SU-DHL-6 (cell line): ENCODE measurements around the gene HOXD10.

Experiments
- H2AFZ ChIP-seq: fragments of 200-600 bp; sonication (generic); 2 replicates; pipeline ENCODE4 v1.6.1; 2014; ENCODE audit warnings: low read depth, mild to moderate bottlenecking, moderate library complexity, mixed read lengths, antibody characterized with exemption, low read length; ENCODE audit not compliant: severe bottlenecking
- H3F3A ChIP-seq: fragments of 200-600 bp; shearing (Covaris generic); 2 replicates; pipeline ENCODE4 v1.6.0; 2016; ENCODE audit warnings: antibody characterized with exemption, mild to moderate bottlenecking; ENCODE audit not compliant: insufficient read depth
- H3K27ac ChIP-seq: fragments of 200-600 bp; sonication (generic); 2 replicates; pipeline ENCODE4 v1.5.1; 2016; ENCODE audit warnings: low read depth, mild to moderate bottlenecking, low read length, moderate library complexity, mixed read lengths
- H3K27me3 ChIP-seq: fragments of 200-600 bp; sonication (generic), shearing (Covaris generic); 2 replicates; pipeline ENCODE4 v1.6.0; 2014; ENCODE audit warnings: mild to moderate bottlenecking, low read length
- H3K36me3 ChIP-seq: fragments of 200-600 bp; sonication (generic); 2 replicates; pipeline ENCODE4 v1.6.1; 2014; ENCODE audit warnings: mild to moderate bottlenecking, low read length, mixed read lengths
- H3K4me2 ChIP-seq: fragments of 300-600, 200-600 bp; shearing (Covaris generic), sonication (generic); 2 replicates; pipeline ENCODE4 v1.6.0; 2014; ENCODE audit warnings: low read length, low read depth, mild to moderate bottlenecking; ENCODE audit not compliant: poor library complexity, severe bottlenecking
- H3K4me3 ChIP-seq: fragments of 200-600 bp; sonication (generic); 2 replicates; pipeline ENCODE4 v1.5.1; 2014; ENCODE audit warnings: antibody characterized with exemption, low read length, mild to moderate bottlenecking, mixed read lengths; ENCODE audit not compliant: insufficient read depth, poor library complexity, severe bottlenecking
- H3K79me2 ChIP-seq: fragments of 200-600 bp; sonication (generic); 2 replicates; pipeline ENCODE4 v1.6.1; 2014; ENCODE audit warnings: mild to moderate bottlenecking, low read length, moderate library complexity; ENCODE audit not compliant: insufficient read depth
- H3K9ac ChIP-seq: fragments of 200-600 bp; sonication (generic); 2 replicates; pipeline ENCODE4 v1.7.0; 2014; ENCODE audit warnings: mild to moderate bottlenecking, low read length
- H3K9me2 ChIP-seq: fragments of 200-600 bp; sonication (generic); replicated peaks from 2 replicates; pipeline ENCODE4 v1.6.1; 2014; ENCODE audit warnings: low read length; ENCODE audit not compliant: insufficient read depth
- H3K9me3 ChIP-seq: fragments of 200-600 bp; sonication (generic); 2 replicates; pipeline ENCODE4 v1.6.1; 2014; ENCODE audit warnings: low read length, mixed read lengths; ENCODE audit not compliant: insufficient read depth
- H4K20me1 ChIP-seq: fragments of 200-600 bp; sonication (generic); 2 replicates; pipeline ENCODE4 v1.6.1; 2014; ENCODE audit warnings: low read depth, mild to moderate bottlenecking, antibody characterized with exemption, low read length, moderate library complexity, mixed read lengths
- EZH2phosphoT487 ChIP-seq: fragments of 200-600 bp; sonication (generic), shearing (Covaris generic); conservative IDR thresholded peaks from 2 replicates; pipeline ENCODE4 v1.6.1; 2018; ENCODE audit warnings: mild to moderate bottlenecking, antibody characterized with exemption, low read length, moderate library complexity, mixed read lengths
- TF ChIP-seq, protein P1 (sequence below): fragments of 200-600 bp; sonication (generic); IDR thresholded peaks from one replicate; pipeline ENCODE4 v1.5.1; 2017; ENCODE audit warnings: antibody characterized with exemption, mild to moderate bottlenecking, low read length, moderate library complexity; ENCODE audit not compliant: insufficient read depth, poor library complexity, severe bottlenecking

Gene HOXD10

DNA sequence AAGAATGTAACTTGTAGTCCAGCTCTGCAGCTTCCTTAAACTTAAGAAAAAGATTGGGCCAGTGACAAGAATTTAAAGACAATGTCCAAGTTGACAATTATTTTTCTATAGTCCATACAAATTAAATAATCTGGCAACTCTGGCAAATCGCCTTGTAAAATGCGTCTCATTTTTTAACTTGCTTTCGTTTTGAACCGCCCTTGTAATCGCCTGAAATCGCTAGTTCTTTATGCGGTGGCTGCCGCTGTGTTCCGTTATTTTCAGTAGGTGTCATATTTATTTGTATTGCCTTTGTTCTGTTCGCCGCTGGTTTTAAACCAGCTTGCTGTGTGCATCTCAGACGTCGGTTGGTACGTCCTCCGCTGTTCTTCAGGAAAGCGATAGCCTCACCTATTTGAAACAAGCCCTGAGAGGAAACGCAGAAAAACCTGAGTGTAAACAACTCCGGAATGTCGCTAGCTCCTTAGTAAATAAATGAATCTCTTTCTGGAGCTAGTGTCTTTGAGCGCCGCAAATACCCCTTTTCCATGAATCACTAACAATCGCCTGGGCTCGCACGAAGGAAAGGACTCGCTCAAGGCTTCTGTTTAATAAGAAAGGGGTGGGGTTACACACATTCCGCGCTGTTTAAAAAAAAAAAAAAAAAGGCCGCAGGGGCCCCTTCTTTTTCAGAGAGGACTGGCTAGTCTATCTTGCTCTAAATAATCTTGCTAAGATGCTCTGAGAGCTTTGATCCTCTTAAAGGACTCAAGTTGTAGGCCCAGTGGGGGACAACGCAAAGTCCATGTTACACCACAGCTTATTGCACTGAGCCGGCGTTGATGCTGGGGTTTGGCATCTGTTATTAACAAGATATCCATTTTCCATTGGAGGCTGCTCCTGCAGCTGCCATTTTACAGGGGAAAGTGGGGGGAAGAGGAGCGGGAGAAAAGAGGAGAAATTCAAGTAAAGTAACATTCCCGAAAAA, 15.9 kb downstream of the HOXD10 start:
- no peak overlapping the region for H3K4me2 ChIP-seq
- no peaks in the 10 kb centered on the region for H3K79me2 ChIP-seq
- no peak overlapping the region for H3K4me3 ChIP-seq
- H3K27me3 ChIP-seq, result no peaks in the 10 kb centered on the region
- no peak overlapping the region for H3K9ac ChIP-seq
- H3K9me3 ChIP-seq, result no peaks in the 10 kb centered on the region
- H3K9me2 ChIP-seq, result no peaks in the 10 kb centered on the region
- TF ChIP-seq, protein P1, sequence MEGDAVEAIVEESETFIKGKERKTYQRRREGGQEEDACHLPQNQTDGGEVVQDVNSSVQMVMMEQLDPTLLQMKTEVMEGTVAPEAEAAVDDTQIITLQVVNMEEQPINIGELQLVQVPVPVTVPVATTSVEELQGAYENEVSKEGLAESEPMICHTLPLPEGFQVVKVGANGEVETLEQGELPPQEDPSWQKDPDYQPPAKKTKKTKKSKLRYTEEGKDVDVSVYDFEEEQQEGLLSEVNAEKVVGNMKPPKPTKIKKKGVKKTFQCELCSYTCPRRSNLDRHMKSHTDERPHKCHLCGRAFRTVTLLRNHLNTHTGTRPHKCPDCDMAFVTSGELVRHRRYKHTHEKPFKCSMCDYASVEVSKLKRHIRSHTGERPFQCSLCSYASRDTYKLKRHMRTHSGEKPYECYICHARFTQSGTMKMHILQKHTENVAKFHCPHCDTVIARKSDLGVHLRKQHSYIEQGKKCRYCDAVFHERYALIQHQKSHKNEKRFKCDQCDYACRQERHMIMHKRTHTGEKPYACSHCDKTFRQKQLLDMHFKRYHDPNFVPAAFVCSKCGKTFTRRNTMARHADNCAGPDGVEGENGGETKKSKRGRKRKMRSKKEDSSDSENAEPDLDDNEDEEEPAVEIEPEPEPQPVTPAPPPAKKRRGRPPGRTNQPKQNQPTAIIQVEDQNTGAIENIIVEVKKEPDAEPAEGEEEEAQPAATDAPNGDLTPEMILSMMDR, result no peak
- TF ChIP-seq EZH2phosphoT487, result no peak
- H3F3A ChIP-seq, result no peaks in the 10 kb centered on the region
- H2AFZ ChIP-seq, result no peak overlapping the region
- H4K20me1 ChIP-seq, result no peaks in the 10 kb centered on the region
- H3K27ac ChIP-seq, result no peak overlapping the region
- H3K36me3 ChIP-seq, result no peaks in the 10 kb centered on the region

DNA sequence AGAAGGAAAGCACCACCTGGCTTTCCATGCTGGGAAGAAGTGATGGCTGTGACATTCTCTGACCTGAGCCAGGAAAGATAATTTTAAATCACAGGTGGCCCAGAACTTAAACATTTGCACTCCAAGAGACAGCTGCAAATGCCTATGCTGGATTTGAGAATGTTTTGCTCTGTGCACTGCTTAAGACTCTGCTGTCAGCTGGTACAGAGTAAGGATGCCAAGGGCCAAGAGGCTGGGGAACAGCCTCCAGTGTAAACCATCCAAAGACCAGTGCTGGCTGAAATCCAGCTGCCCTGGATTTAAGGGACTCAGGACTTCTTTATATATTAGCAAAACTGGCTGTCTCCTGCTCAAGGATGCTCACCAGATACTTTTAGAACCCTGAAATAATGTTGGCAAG, 16.8 kb downstream of the HOXD10 start:
- TF ChIP-seq, protein P1, result no peak
- TF ChIP-seq EZH2phosphoT487, result no peak
- Histone ChIP-seq H3K36me3 (no peaks in the 10 kb centered on the region), H3K4me3 (no peak overlapping the region), H4K20me1 (no peaks in the 10 kb centered on the region), H3K9me2 (no peaks in the 10 kb centered on the region), H3K79me2 (no peaks in the 10 kb centered on the region), H3K9ac (no peak overlapping the region), H3K4me2 (no peak overlapping the region), H3K9me3 (no peaks in the 10 kb centered on the region), H3F3A (no peaks in the 10 kb centered on the region), H2AFZ (no peak overlapping the region), H3K27ac (no peak overlapping the region), H3K27me3 (no peaks in the 10 kb centered on the region)

DNA sequence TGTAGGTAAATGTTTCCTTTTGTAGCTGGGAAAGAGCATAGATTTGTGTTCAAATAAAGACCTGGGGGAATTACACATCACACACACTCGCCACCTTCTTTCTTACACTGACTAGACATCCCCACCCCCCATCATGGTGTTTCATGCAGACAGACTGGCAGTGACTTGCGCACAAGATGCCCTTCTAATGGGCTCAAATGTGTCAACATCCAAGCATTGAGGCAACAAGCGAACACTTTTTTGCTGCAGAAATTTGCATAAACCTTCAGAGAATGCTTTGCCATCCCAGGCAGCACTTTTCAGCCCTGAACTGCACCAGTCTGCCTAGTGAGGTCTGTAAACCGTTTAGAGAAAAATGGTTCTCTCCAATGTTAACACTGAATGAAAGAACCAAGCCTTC, 17.5 kb downstream of the HOXD10 start:
- Histone ChIP-seq H3K27ac (no peak overlapping the region), H3K4me2 (no peak overlapping the region), H3K9me3 (no peaks in the 10 kb centered on the region), H3K9ac (no peak overlapping the region), H3K27me3 (no peaks in the 10 kb centered on the region), H4K20me1 (no peaks in the 10 kb centered on the region), H3K9me2 (no peaks in the 10 kb centered on the region), H3K79me2 (no peaks in the 10 kb centered on the region), H3F3A (no peaks in the 10 kb centered on the region), H2AFZ (no peak overlapping the region), H3K36me3 (no peaks in the 10 kb centered on the region), H3K4me3 (no peak overlapping the region)
- TF ChIP-seq EZH2phosphoT487, result no peak
- TF ChIP-seq, protein P1, result no peak
